ENCODE measurements around the gene CCL16. TPM values are rescaled to one million over a fixed set of nuclear protein-coding genes. Genes with fewer than 3 reads are reported as not detected.

The CCL16 gene
- total and polyA plus RNA-seq, 4 experiments from 2014 or later = not detected

DNA sequence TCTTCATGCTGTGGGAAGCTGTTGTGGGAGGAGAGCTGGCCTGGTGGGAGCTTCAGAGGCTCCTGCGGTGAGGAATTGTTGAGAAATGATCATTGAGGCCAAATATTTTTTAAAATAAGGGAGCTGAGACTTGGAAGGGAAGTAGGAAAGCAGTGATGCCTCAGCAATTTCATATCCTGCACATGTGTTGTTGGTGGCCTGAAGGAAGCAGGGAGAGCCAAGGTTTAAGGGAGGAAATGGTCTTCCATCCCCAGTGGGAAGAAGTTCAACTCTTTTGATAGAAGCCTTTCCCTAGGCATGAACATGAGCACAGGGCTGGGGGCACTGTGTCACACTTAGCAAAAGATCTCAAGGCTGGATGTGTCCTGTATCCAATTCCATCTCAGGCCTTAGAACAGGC, 5.3 kb upstream of the CCL16 start, which contains the start of gene CCL14:
Gene CCL14, minus strand, starts transcription at position 87 of the 400 bp plus-strand sequence. Its CDS starts 80 bp downstream, at position 7.
- ChIA-PET POLR2A (ENCODE audit: partially characterized antibody) (no interaction called here), CTCF (ENCODE audit: partially characterized antibody) (interaction anchor here (1.5 kb wide), 1 partner anchor 10 kb away, joined by 5 read pairs; no protein-coding TSS in a partner anchor)
- H3K27me3 ChIP-seq (ENCODE audit: insufficient read depth, low read length) = no peaks in the 10 kb centered on the region
- H3K36me3 Mint-ChIP-seq = no peaks in the 10 kb centered on the region
- H3K9me3 Mint-ChIP-seq = peaks cover 0 to 11% (median 6%) of the 10 kb centered on the region in 8 donors
- no peak within 1 kb of the TSS for H3K27ac ChIP-seq (ENCODE audit: low read depth, low read length)
- no peaks in the 10 kb centered on the region for H3K4me1 ChIP-seq (ENCODE audit: insufficient read depth, low read length)
- intact Hi-C loops (cut with micrococcal nuclease) = no loop called here
- H3K9me3 ChIP-seq (ENCODE audit: control insufficient read depth in 1 of 2, low read length in 2 of 2) = no peaks in the 10 kb centered on the region
- H3K4me1 Mint-ChIP-seq = no peaks in the 10 kb centered on the region
- H3K4me3 ChIP-seq (ENCODE audit: low read length in 2 of 2) = no peak within 1 kb of the TSS
- H3K36me3 ChIP-seq (ENCODE audit: insufficient read depth, low read length) = no peaks in the 10 kb centered on the region
- H3K27ac Mint-ChIP-seq = no peak within 1 kb of the TSS
- no peak within 1 kb of the TSS for H3K4me3 Mint-ChIP-seq
- DNase-seq = no peak
- peaks cover 2 to 5% of the 10 kb centered on the region in 2 donors for H3K27me3 Mint-ChIP-seq

DNA sequence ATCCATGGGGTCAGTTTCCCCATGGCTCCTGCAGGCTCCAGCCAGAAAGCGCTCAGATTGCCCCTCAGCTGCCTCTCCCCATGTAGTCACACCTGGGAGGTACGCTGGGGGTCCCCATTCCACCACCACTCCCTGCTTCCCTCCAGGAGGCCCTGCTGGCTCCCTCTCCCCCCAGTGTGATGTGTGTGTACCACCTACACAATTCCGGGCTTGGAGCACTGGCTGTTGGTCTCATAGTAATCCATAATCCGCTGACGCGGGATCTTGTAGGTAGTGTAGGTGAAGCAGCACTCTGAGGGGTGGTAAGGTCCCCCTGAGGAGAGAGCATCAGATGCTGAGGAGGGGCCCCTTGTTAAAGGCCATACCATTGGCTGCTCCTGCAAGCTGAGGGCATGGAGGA, 2.8 kb upstream of the CCL16 start:
- Mint-ChIP-seq H3K4me3 (no peak overlapping the region), H3K36me3 (no peaks in the 10 kb centered on the region), H3K27me3 (peaks cover 2 to 3% of the 10 kb centered on the region in 2 donors), H3K27ac (no peak overlapping the region), H3K9me3 (peaks cover 0 to 6% (median 2%) of the 10 kb centered on the region in 8 donors), H3K4me1 (no peaks in the 10 kb centered on the region)
- no peaks in the 10 kb centered on the region for H3K4me1 ChIP-seq (ENCODE audit: insufficient read depth, low read length)
- intact Hi-C loops (cut with micrococcal nuclease) = no loop called here
- POLR2A ChIA-PET (ENCODE audit: partially characterized antibody) = no interaction called here
- no peaks in the 10 kb centered on the region for H3K9me3 ChIP-seq (ENCODE audit: control insufficient read depth in 1 of 2, low read length in 2 of 2)
- no peak for DNase-seq
- no peak overlapping the region for H3K4me3 ChIP-seq (ENCODE audit: low read length in 2 of 2)
- H3K27me3 ChIP-seq (ENCODE audit: insufficient read depth, low read length) = no peaks in the 10 kb centered on the region
- CTCF ChIA-PET (ENCODE audit: partially characterized antibody) = interaction anchor here (1.7 kb wide), 1 partner anchor 9 kb away, joined by 5 read pairs; no protein-coding TSS in a partner anchor
- no peak overlapping the region for H3K27ac ChIP-seq (ENCODE audit: low read depth, low read length)
- no peaks in the 10 kb centered on the region for H3K36me3 ChIP-seq (ENCODE audit: insufficient read depth, low read length)

DNA sequence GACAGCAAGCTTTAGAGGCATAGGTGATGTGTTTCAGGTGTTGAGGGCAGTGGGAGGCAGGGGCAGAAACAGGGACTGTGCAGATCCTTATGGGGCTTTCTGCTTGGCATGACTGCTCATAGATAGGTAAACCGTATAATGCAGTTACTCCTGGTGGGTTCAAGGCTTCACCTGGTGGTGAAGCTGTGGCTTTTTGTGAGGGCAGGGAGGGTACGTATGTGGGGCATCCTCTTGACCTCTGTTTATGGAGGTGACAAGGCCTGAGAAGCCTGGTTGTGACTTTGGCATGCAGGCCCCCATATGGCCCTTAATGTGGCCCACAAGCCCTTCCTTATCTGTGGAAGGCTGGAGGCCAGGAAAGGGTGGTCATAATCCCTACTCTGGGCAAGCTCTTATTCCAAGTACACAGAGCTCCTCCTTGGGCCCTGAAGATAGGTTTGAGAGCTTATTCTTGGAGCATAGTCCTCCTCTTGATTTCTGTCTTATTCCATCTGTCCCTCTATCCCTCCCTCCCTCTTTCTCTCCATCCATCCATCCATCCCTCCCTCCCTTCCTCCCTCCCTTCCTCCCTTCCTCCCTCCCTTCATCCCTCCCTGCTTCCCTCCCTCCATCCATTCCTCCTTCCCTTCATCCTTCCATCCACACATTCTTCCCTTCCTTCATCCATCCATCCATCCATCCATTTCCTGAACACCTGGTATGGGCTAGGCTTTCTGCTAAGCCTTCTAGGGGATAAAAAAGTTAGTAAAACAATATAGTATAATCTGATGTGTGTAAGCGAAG, 1.3 kb upstream of the CCL16 start:
- Histone ChIP-seq H3K9me3 (ENCODE audit: control insufficient read depth in 1 of 2, low read length in 2 of 2) (no peaks in the 10 kb centered on the region), H3K4me3 (ENCODE audit: low read length in 2 of 2) (no peak overlapping the region), H3K4me1 (ENCODE audit: insufficient read depth, low read length) (no peaks in the 10 kb centered on the region), H3K27me3 (ENCODE audit: insufficient read depth, low read length) (no peaks in the 10 kb centered on the region), H3K36me3 (ENCODE audit: insufficient read depth, low read length) (no peaks in the 10 kb centered on the region), H3K27ac (ENCODE audit: low read depth, low read length) (no peak overlapping the region)
- Mint-ChIP-seq H3K27me3 (peaks cover 0 to 2% of the 10 kb centered on the region in 2 donors), H3K27ac (no peak overlapping the region), H3K4me1 (no peaks in the 10 kb centered on the region), H3K36me3 (no peaks in the 10 kb centered on the region), H3K9me3 (peaks cover 0 to 1% (median 0%) of the 10 kb centered on the region in 8 donors), H3K4me3 (no peak overlapping the region)
- no peak for DNase-seq
- ChIA-PET POLR2A (ENCODE audit: partially characterized antibody) (no interaction called here), CTCF (ENCODE audit: partially characterized antibody) (interaction anchor here (1.4 kb wide), 1 partner anchor 63 kb away, joined by 3 read pairs; no protein-coding TSS in a partner anchor)
- intact Hi-C loops (cut with micrococcal nuclease) = no loop called here

DNA sequence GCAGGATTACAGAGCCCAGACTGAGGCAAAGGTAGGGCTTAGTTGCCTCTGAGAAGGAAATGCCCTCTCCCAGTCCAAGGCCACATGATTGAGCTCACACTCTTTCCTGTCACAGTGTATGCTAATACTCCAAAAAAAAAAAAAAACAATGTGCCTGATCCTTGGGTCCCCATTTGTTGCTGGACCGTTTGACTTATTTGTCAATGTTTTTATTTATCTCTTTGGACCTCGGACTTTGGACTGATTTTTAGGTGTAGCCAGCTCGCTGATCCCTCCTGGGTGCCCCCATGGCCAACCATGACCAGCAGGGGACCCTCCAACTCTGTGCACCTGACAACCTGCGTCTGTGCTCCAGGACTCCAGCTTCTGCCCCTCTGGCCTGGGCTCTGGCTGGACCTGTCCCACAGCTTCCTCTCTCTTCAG, 622 bp upstream of the CCL16 start:
- Histone ChIP-seq H3K4me3 (ENCODE audit: low read length in 2 of 2) (no peak overlapping the region), H3K9me3 (ENCODE audit: control insufficient read depth in 1 of 2, low read length in 2 of 2) (no peaks in the 10 kb centered on the region), H3K36me3 (ENCODE audit: insufficient read depth, low read length) (no peaks in the 10 kb centered on the region), H3K27ac (ENCODE audit: low read depth, low read length) (no peak overlapping the region), H3K4me1 (ENCODE audit: insufficient read depth, low read length) (no peaks in the 10 kb centered on the region), H3K27me3 (ENCODE audit: insufficient read depth, low read length) (no peaks in the 10 kb centered on the region)
- POLR2A ChIA-PET (ENCODE audit: partially characterized antibody) = no interaction called here
- intact Hi-C loops (cut with micrococcal nuclease) = no loop called here
- no peak for DNase-seq
- Mint-ChIP-seq H3K27me3 (peaks cover 0 to 2% of the 10 kb centered on the region in 2 donors), H3K36me3 (no peaks in the 10 kb centered on the region), H3K27ac (no peak overlapping the region), H3K4me1 (no peaks in the 10 kb centered on the region), H3K4me3 (no peak overlapping the region), H3K9me3 (peaks cover 0 to 1% (median 0%) of the 10 kb centered on the region in 8 donors)
- CTCF ChIA-PET (ENCODE audit: partially characterized antibody) = interaction anchor here (1.4 kb wide), 1 partner anchor 64 kb away, joined by 3 read pairs; no protein-coding TSS in a partner anchor

DNA sequence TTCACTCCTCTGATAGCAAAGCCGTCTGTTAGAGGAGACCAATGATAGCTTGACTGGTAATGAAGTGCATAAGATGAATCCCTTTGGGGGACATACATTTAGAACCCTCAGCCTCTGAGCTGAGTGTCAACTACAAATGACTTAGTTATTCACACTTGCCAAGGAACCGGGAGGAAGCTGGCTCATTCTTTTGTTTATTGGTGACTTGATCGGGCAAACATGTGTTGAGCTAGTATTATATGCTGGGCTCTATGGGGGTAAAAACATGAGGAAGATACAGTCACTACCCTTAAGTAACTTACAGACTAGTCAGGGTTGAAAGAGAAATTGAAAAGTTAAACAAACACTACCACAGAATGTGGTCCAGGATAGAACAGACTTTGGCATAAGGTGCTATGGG, 3.0 kb downstream of the CCL16 start:
- no peaks in the 10 kb centered on the region for H3K27me3 Mint-ChIP-seq
- Histone ChIP-seq H3K4me1 (ENCODE audit: insufficient read depth, low read length) (no peaks in the 10 kb centered on the region), H3K36me3 (ENCODE audit: insufficient read depth, low read length) (no peaks in the 10 kb centered on the region), H3K4me3 (ENCODE audit: low read length in 2 of 2) (no peak overlapping the region), H3K9me3 (ENCODE audit: control insufficient read depth in 1 of 2, low read length in 2 of 2) (no peaks in the 10 kb centered on the region), H3K27ac (ENCODE audit: low read depth, low read length) (no peak overlapping the region), H3K27me3 (ENCODE audit: insufficient read depth, low read length) (no peaks in the 10 kb centered on the region)
- no peak overlapping the region for H3K27ac Mint-ChIP-seq
- peaks cover 0 to 1% (median 0%) of the 10 kb centered on the region in 4 donors for H3K4me1 Mint-ChIP-seq
- CTCF ChIA-PET (ENCODE audit: partially characterized antibody) = interaction anchor here (0.7 to 2.0 kb wide), 5 partner anchors 9 to 214 kb away, joined by 3 to 10 read pairs (median 5); no protein-coding TSS in a partner anchor
- POLR2A ChIA-PET (ENCODE audit: partially characterized antibody) = no interaction called here
- no peak overlapping the region for H3K4me3 Mint-ChIP-seq
- intact Hi-C loops (cut with micrococcal nuclease) = no loop called here
- H3K9me3 Mint-ChIP-seq = peaks cover 0 to 1% (median 0%) of the 10 kb centered on the region in 8 donors
- no peaks in the 10 kb centered on the region for H3K36me3 Mint-ChIP-seq
- DNase-seq = no peak

DNA sequence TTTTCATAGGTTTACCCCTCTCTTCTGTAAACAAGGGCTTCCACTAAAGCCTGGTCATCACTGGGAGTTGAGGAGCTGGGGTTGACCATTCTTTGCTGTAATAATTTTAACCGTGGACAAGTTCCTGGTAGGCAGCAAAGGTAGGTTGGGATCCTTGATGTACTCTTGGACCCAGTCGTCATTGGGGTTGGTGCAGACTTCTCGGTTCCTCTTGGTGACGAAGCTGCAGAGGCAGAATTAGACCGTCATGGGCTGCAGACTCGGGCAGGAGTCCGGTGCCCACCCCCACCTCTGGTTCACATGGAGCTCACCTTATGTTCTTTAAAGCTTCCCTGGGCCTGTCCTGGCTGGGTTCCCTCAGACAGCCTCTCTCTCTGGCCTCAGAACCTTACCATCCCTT, 3.8 kb downstream of the CCL16 start:
- Histone ChIP-seq H3K9me3 (ENCODE audit: control insufficient read depth in 1 of 2, low read length in 2 of 2) (no peaks in the 10 kb centered on the region), H3K27me3 (ENCODE audit: insufficient read depth, low read length) (no peaks in the 10 kb centered on the region), H3K4me3 (ENCODE audit: low read length in 2 of 2) (no peak overlapping the region), H3K27ac (ENCODE audit: low read depth, low read length) (no peak overlapping the region), H3K36me3 (ENCODE audit: insufficient read depth, low read length) (no peaks in the 10 kb centered on the region), H3K4me1 (ENCODE audit: insufficient read depth, low read length) (no peaks in the 10 kb centered on the region)
- POLR2A ChIA-PET (ENCODE audit: partially characterized antibody) = no interaction called here
- CTCF ChIA-PET (ENCODE audit: partially characterized antibody) = interaction anchor here (1.3 to 2.0 kb wide), 4 partner anchors 8 to 505 kb away, joined by 5 to 10 read pairs (median 6); no protein-coding TSS in a partner anchor
- intact Hi-C loops (cut with micrococcal nuclease) = no loop called here
- no peak for DNase-seq
- Mint-ChIP-seq H3K4me1 (peaks cover 0 to 1% (median 0%) of the 10 kb centered on the region in 4 donors), H3K36me3 (no peaks in the 10 kb centered on the region), H3K4me3 (no peak overlapping the region), H3K9me3 (peaks cover 0 to 1% (median 0%) of the 10 kb centered on the region in 8 donors), H3K27me3 (no peaks in the 10 kb centered on the region), H3K27ac (no peak overlapping the region)
